HepG2 (cell line): ENCODE measurements around the gene ZNRF3. TPM values are rescaled to one million over a fixed set of nuclear protein-coding genes. Genes with fewer than 3 reads are reported as not detected.

ENCODE experiments used
- CBFB ChIP-seq: sonication (generic); formaldehyde crosslinking; IDR thresholded peaks from 2 replicates; pipeline ENCODE4 v1.4.0; 2020; ENCODE audit warnings: missing genetic modification reagents
- PHF8 ChIP-seq: sonication (generic); formaldehyde crosslinking; IDR thresholded peaks from 2 replicates; pipeline ENCODE4 v1.5.0; 2020; ENCODE audit warnings: missing genetic modification reagents
- RBM22 ChIP-seq: fragments of 200-400 bp; formaldehyde crosslinking; optimal IDR thresholded peaks from 2 replicates; pipeline ENCODE3; 2017; ENCODE audit warnings: mild to moderate bottlenecking, low read length, moderate library complexity
- ZFAT ChIP-seq: sonication (generic); formaldehyde crosslinking; conservative IDR thresholded peaks from 2 replicates; pipeline ENCODE4 v1.8.1; 2023; ENCODE audit warnings: missing genetic modification reagents, inconsistent platforms
- ZNF569 ChIP-seq: sonication (generic); formaldehyde crosslinking; IDR thresholded peaks from 2 replicates; pipeline ENCODE4 v1.5.0; 2020; ENCODE audit warnings: mild to moderate bottlenecking, missing genetic modification reagents, moderate library complexity, borderline replicate concordance
- ZNF782 ChIP-seq: sonication (generic); formaldehyde crosslinking; IDR thresholded peaks from 2 replicates; pipeline ENCODE4 v1.4.0; 2020; ENCODE audit warnings: missing genetic modification reagents, mild to moderate bottlenecking, borderline replicate concordance
- ZSCAN12 ChIP-seq: sonication (generic); formaldehyde crosslinking; IDR thresholded peaks from 2 replicates; pipeline ENCODE4 v1.9.0; 2021; ENCODE audit warnings: mild to moderate bottlenecking, missing genetic modification reagents
- polyA plus RNA-seq, 8 experiments: library from polyadenylated mRNA; depleted of rRNA in 3 of 8; stranded (reverse) in 7 of 8; unstranded in 1 of 8; fragments of >200 nt; fragmentation: Illumina TruSeq in 4 of 8; extraction: Trizol in 4 of 8; gene quantifications; 2 replicates each; pipeline versions ENCODE4 v1.2.1 to v1.2.3, GENCODE V29; 2011 to 2016; ENCODE audit warnings: low read depth in 4 of 8, missing spikeins in 1 of 8, mixed read lengths in 1 of 8; ENCODE audit not compliant: insufficient read depth in 1 of 8
- total RNA-seq, 5 experiments: library from RNA; depleted of rRNA; stranded (reverse); fragments of >200 nt; fragmentation: Illumina TruSeq; extraction: Trizol; gene quantifications; 2 replicates each; pipeline ENCODE4 v1.2.3, GENCODE V29; 2016; ENCODE audit warnings: low read depth in 1 of 5
- TF ChIP-seq, protein P1 (sequence below): sonication (generic); formaldehyde crosslinking; IDR thresholded peaks from 2 replicates; pipeline ENCODE4 v1.9.0; 2021; ENCODE audit warnings: mild to moderate bottlenecking, missing genetic modification reagents
- TF ChIP-seq, protein P2 (sequence below): sonication (generic); formaldehyde crosslinking; IDR thresholded peaks from 2 replicates; pipeline ENCODE4 v1.5.0; 2020; ENCODE audit warnings: mild to moderate bottlenecking, missing genetic modification reagents

The ZNRF3 gene
- total and polyA plus RNA-seq, 2 of the 13 experiments (the other 11 are each of a cell fraction or from before 2014, with no cell fraction given) = 20.3 to 36.7 TPM

DNA sequence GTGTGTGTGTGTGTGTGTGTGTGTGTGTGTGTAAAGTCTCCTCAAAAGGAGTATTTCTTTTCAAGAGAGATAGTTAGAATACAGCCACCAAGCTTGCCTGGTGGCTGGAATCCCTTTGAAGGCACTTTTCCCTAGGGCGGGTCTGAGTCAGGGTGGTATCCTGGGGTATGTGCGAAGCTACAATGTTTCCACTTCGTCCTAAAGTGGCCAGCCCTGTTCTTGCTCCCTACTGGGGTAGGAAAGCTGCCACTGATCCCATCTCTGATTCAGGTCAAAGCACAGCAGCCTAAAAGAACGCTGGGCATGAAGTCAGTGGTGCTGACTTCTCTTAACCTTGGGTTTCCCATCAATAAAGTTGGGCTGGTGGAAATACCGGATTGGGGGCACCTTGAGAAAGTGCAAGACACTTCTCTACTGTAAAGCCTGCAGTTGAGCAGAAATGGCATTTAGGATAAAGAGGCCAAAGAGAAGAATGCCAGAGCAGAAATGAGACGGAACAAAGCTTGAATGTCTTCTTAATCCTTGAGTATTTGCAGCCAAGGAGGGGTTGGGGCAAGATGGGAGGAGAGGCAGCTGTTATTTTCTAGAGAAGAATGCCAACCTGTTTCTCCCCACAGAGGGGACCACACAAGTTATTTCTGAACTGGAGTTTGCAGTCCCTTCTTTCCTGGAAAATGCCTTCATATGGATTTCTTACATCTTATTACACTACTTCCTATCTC lies 35.3 kb downstream of the ZNRF3 start (continued):
- TF ChIP-seq, protein P1, sequence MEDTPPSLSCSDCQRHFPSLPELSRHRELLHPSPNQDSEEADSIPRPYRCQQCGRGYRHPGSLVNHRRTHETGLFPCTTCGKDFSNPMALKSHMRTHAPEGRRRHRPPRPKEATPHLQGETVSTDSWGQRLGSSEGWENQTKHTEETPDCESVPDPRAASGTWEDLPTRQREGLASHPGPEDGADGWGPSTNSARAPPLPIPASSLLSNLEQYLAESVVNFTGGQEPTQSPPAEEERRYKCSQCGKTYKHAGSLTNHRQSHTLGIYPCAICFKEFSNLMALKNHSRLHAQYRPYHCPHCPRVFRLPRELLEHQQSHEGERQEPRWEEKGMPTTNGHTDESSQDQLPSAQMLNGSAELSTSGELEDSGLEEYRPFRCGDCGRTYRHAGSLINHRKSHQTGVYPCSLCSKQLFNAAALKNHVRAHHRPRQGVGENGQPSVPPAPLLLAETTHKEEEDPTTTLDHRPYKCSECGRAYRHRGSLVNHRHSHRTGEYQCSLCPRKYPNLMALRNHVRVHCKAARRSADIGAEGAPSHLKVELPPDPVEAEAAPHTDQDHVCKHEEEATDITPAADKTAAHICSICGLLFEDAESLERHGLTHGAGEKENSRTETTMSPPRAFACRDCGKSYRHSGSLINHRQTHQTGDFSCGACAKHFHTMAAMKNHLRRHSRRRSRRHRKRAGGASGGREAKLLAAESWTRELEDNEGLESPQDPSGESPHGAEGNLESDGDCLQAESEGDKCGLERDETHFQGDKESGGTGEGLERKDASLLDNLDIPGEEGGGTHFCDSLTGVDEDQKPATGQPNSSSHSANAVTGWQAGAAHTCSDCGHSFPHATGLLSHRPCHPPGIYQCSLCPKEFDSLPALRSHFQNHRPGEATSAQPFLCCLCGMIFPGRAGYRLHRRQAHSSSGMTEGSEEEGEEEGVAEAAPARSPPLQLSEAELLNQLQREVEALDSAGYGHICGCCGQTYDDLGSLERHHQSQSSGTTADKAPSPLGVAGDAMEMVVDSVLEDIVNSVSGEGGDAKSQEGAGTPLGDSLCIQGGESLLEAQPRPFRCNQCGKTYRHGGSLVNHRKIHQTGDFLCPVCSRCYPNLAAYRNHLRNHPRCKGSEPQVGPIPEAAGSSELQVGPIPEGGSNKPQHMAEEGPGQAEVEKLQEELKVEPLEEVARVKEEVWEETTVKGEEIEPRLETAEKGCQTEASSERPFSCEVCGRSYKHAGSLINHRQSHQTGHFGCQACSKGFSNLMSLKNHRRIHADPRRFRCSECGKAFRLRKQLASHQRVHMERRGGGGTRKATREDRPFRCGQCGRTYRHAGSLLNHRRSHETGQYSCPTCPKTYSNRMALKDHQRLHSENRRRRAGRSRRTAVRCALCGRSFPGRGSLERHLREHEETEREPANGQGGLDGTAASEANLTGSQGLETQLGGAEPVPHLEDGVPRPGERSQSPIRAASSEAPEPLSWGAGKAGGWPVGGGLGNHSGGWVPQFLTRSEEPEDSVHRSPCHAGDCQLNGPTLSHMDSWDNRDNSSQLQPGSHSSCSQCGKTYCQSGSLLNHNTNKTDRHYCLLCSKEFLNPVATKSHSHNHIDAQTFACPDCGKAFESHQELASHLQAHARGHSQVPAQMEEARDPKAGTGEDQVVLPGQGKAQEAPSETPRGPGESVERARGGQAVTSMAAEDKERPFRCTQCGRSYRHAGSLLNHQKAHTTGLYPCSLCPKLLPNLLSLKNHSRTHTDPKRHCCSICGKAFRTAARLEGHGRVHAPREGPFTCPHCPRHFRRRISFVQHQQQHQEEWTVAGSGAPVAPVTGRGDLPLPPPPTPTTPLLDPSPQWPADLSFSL (CRISPR knock-in tag) = 0 out of 2 replicates have a peak, but pooled peaks have one; percentile 3
- TF ChIP-seq CBFB (CRISPR knock-in tag) = no peak
- TF ChIP-seq ZFAT (CRISPR knock-in tag) = no peak
- TF ChIP-seq ZSCAN12 (CRISPR knock-in tag) = no peak
- TF ChIP-seq ZNF782 = no peak
- TF ChIP-seq ZNF569 (CRISPR knock-in tag) = no peak
- peak; percentile 86 for TF ChIP-seq RBM22
- no peak for TF ChIP-seq PHF8 (CRISPR knock-in tag)
- TF ChIP-seq, protein P2, sequence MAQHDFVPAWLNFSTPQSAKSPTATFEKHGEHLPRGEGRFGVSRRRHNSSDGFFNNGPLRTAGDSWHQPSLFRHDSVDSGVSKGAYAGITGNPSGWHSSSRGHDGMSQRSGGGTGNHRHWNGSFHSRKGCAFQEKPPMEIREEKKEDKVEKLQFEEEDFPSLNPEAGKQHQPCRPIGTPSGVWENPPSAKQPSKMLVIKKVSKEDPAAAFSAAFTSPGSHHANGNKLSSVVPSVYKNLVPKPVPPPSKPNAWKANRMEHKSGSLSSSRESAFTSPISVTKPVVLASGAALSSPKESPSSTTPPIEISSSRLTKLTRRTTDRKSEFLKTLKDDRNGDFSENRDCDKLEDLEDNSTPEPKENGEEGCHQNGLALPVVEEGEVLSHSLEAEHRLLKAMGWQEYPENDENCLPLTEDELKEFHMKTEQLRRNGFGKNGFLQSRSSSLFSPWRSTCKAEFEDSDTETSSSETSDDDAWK (CRISPR knock-in tag) = no peak
